GM18520 (cell line): Measurements from ENCODE around the gene SMIM36.
"Not testable (repeated sequence)": the region's sequence is repeated elsewhere in the genome, so short reads cannot be mapped to it uniquely, and the experiment has no call there.

ENCODE experiments used
- ATAC-seq: cut with Tn5 transposase; IDR thresholded peaks from one replicate; pipeline ENCODE4 v1.9.1; 2021; ENCODE audit not compliant: unreplicated experiment

SMIM36 gene

DNA sequence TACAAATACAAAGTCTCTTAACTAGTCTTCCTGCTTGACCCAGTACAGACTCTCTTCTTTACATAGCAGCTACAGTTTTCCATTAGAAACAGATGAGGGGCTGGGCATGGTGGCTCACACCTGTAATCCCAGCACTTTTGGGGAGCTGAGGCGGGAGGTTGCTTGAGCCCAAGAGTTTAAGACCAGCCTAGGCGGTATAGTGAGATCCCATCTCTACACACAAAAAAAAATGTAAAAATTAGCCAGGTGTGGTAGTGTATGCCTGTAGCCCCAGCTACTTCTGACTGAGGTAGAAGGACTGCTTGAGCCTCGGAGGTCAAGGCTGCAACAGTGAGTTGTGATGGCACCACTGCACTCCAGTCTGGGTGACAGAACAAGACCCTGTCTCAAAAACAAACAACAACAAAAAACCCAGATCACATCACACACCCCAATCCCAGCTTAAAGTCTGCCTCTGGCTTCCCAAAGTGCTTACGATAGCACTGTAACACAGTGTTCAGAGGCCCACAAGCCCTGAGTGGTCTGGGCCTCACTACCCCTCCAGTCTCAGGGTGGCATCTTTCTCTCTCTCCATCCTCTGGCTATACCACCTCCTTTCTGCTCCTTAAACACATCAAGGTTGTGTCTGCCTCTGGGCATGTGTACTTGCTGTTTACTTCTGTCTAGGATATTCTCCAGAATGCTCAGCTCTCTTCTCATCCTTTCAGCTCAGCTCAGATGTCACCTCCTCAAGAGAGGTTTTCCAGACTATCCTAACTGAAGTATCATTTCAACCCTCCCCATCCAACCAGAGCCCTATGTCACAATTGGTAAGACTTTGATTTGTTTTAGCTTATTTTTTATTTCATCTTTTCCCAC, 93.6 kb downstream of the SMIM36 start:
- no peak for ATAC-seq

DNA sequence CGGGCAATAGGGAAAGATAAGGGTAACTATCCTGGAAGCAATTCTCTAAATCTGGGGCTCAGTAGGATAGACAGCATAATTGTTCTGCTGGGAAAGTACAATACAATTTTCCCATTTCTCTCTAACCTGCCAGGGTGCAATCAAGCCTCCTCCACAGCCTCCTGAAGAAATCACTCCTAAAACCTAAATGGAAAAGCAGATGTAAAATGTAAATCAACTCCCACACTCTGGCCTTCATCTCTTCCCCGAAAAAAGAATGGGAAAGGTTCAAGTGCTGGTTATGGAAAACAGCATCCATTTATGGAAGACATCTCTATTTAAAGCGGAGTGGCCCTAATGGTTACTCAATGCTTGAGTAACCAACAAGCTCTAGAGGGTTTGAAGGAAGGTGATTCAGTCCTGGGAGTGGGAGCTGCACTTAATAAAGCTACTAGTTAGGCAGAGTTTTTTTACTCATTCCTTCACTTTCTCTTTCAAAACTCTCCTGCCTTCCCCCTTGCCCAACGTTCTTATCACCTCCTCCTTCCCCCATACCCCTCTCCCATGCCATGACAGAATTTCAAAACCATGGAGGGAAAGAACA, 94.7 kb downstream of the SMIM36 start:
- no peak for ATAC-seq

DNA sequence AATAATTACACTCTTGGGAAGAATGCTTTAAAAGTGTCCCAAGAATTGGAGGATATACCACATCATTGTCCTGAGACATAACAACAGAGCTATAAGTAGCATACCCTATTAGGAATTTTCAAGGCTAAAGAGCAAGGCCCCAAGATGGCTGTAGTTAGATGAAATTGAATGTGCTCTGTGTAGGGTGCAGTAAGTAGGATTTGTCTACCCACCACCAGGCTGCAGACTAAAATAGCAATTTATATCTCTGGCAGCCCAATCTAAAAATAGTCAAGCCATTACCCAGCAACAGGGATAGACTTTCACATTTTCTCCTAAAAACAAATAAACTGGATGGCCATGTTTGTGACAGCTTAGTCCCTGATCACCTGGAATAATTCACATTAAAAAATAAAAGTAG, 95.3 kb downstream of the SMIM36 start:
- no peak for ATAC-seq

DNA sequence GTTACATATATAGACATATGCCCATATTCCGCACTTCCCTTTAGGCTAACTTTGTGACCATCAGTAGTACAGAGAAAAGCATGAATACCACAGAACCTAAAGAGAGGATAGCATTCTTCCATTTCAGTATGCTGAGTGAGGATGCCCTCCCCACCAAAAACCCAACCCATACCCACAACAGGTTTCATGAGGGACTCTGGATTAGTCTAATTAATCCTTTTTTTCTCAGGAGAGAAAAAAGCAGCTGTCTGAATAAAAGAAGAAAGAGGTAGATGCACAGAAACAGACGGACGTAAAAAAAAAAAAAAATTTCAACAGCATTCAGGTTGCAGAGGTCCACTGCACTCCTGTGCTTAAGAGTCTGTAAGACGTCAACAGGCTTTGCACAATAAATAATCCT, 96.3 kb downstream of the SMIM36 start:
- ATAC-seq: no peak

DNA sequence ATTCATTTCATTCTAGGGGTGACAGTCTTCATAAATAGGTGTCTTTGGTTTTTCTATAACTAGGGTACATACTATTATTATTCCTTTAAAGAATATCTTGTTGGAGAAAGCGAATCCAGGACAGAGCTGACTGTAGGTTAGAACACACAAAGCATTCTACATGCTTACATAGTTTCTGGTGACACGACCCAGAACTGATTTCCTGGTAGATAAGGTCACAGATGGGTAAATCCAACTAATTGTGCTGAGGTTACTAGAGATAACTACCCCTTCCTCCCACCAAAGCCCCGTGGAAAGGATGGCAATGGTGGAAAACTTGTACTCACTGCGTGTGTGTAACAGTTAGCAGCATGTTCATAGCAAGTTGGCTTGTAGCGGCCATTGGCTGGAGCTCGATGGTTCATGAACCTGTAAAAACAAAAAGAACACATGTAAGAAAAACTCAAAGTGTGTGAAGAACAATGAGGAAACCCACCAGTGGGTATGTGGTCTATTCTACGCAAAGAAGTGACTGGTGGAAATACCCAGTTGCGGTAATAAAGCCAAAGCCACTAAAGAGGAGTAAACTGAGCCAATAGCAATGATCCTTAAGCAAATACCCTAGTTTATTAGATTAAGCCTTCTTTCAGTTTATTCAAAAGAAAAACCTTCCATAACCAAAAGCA, 97.3 kb downstream of the SMIM36 start:
- ATAC-seq: no peak

DNA sequence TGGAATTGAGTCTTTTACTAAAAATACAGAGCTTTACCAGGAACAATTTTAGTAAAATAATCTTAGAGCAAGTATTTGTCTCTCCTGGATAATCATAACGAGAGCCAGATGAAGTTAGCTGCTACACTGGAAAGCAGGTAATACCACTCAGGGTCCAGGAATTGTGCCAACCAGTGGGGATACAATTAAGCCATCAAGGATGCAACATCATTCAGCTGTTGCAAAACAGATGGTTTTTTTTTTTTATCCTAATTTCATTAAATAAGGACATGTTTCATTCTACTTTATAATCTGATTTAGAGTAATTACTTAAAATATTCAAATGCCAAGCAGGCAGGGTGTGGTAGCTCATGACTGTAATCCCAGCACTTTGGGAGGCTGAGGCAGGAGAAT, 99.8 kb downstream of the SMIM36 start:
- no peak for ATAC-seq

DNA sequence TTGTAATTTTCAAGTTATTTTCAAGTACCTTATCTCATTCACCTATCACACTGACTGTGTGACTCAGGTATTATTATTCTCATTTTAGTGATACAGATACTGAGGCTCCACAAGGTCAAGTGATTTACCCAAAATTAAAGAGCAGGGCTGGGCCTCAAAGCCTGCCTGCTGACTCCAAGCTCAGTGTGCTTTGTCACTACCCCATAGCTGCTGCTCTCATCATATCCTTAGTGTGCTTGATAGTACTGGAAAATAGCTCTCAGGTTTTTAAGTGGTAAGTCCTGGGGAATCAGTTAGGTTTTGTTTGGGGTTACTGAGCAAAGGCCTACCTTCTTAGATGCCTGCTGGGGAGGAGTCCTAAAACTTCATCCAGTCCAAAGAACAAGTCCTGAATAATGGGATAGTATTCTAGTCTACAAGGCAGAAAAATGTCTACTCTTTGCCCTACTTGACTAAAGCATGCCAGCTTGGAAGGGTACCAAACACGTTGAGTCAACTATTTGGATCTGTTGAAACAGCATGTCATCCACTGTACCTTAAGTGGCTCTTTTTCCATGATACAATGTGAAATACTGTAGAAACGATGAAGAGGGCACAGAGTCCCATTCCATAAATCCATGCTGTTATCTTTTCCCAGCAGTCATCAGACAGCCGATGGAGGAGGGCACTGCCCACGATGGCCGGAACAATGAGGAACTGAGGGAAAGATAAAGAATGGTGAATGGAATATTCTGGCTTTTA, 100.4 kb downstream of the SMIM36 start:
- no peak for ATAC-seq

DNA sequence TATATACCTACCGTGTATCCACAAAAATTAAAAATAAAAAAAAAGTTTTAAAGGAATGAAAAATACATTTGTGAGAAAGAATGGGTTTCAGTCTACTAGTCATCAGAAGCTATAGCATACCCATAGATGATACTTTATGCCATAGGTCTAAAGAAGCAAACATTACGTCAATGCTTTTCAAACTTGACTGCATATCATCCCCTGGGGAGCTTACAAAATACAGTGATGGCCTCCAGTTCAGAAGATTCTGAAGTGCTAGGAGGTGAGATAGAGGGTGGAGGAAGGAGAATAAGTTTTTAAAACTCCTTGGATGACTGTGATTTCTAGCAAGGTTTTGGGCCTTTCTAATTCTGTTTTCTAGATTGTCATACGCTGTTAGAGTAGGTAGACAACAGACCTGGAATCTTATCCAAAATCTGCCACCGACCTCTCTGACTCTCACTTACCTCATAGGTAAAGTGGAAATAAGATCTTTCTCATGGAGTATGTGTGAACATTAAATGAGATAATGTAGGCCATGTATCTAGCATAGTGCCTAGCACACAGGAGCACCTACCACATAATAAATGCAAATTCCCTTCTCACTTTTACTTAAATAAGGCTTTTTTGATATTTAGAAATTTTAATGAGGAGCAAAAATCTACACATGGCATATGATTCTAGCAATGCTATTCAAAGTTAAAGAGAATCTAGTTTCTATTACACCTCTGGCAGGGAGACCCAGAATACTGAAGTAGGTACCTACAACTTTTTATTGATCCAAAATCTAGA, 102.0 kb downstream of the SMIM36 start:
- no peak for ATAC-seq

DNA sequence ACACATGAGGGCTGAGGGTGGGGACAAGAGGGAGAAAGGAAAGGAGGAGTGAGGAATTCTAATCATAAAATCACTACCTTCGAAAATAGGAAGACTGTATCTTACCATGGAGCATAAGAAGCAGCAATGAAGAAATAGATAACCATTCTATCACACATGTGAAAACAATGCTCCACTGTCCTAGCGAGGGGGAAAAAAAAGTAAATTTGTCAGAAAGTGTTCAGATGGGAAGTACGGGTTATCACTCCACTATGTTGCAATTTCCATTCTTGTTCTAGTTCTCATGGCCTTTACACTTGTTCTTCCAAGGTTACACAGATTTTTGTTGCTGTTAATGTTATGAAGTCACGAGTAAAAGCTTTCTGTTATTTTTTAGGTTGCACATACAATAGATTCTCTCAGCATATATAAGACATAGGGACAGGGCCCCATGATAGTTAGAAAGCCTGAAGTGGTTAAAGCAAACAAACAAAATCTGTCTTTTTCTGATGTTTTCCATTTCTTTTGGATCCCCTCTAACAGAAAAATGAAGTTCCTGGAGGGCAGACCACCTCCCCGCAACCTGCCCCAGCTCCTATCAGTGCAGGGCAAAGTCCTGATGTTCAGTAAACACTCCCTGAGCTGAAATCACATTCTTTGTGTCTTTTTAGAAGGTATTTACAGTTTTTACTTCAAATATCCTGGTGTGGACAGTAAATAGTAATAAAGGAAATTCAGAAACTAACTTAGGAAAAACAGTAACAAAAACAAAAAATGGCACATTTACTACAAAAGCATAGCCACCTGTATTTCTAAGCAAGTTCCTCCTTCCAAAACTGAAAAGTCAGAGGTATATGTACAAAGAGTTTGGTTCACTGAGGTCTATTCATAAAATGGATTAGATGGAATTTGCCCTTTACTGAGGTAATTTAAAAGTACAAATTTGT, 103.3 kb downstream of the SMIM36 start:
- no peak for ATAC-seq

DNA sequence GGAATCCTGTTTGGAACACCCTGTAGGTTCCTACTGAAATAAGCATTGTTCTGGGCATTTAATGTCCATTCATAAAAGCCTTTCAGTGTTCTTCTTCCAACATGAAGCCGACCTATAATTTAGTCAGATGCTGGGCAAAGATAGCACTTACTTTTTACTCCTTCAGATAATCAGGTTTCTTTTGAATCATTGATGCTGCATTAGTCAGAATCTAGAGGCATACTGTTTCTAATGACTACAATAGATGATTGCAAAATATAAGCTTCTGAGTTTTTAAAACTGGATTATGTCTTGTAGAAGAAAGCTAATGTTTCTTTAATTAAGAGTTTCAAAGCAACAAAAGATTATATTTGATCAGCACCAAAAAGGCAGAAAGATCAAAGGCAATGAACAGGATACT, 105.7 kb downstream of the SMIM36 start:
- no peak for ATAC-seq

DNA sequence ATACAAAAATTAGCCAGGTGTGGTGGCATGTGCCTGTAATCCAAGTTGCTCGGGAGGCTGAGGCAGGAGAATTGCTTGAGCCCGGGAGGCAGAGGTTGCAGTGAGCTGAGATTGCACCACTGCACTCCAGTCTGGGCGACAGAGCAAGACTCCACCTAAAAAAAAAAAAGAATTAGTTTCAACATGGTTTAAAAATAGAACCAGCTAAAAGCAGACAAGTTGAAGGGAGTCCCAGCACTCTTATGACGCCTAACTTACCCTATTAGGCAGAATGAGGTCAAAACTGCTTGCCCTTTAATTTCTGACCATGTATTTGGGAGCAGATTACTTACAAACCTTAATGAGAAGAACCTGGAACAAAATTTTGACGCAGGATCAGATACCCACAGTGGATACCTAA, 107.1 kb downstream of the SMIM36 start:
- ATAC-seq: not testable (repeated sequence)

DNA sequence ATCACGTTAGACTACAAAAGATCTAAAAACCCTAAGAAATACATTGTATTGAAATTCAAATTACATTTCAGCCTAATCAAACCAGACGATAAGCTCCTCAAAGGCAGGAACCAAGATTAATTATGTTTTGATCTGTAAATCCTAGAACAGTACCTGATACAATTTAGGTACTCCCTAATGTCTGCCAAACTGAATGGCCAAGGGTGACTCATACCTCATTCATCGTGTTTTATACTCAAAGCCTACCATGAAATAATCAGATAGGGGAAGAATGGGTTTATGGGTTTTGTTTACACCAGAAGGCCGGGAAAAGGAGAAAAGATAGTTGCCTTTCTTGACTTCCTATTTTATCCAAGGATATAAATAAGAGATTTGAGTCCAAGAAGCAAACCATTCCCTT, 108.9 kb downstream of the SMIM36 start:
- no peak for ATAC-seq
